NT2/D1 (cell line): ENCODE measurements around the gene SIRT2.

Source experiments
- SUZ12 ChIP-seq: IDR thresholded peaks from 2 replicates; pipeline ENCODE4 v1.6.1; 2011; ENCODE audit not compliant: insufficient read length, insufficient read depth; ENCODE audit errors: extremely low read depth
- YY1 ChIP-seq: IDR thresholded peaks from 2 replicates; pipeline ENCODE4 v1.6.1; 2011; ENCODE audit not compliant: insufficient read length, insufficient read depth

DNA sequence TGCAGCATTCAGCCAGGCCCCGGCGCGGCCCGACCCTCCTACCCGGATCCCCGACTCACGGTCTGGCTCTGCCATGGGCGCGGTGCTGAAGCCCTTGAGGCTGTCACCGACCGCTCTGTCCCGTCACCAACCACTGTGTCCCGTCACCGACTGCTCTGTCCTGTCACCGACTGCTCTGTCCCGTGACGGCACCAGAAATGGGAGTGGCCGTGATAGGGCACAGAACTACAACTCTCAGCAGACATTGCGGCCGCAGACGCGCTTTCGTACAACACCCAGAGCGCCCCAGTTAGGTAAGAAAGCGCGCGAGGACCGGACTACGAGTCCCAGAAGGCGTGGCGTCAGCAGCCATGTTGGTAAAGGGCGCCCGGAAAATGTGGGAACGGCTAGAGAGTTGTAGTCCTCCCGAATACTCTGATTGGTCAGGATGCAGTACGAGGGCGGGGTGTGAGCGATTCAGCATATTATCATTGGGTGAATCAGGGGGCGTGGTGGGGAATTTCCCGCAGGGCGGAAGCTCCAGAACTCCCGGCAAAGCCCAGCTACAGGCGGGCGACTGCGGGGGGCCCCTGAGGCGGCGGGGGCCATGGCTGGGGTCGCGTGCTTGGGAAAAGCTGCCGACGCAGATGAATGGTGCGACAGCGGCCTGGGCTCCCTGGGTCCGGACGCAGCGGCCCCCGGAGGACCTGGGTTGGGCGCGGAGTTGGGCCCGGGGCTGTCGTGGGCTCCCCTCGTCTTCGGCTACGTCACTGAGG, at the start of gene SIRT2, which contains the start of gene NFKBIB:
- TF ChIP-seq YY1 (peak; percentile 95), SUZ12 (no peak)
